ENCODE data around the gene S100A2. TPM values are rescaled to one million over a fixed set of nuclear protein-coding genes. Genes with fewer than 3 reads are reported as not detected.
"Not testable (repeated sequence)": the region's sequence is repeated elsewhere in the genome, so short reads cannot be mapped to it uniquely, and the experiment has no call there.

Gene S100A2
- total RNA-seq, 1 donor from 2014 or later: 317 TPM

DNA sequence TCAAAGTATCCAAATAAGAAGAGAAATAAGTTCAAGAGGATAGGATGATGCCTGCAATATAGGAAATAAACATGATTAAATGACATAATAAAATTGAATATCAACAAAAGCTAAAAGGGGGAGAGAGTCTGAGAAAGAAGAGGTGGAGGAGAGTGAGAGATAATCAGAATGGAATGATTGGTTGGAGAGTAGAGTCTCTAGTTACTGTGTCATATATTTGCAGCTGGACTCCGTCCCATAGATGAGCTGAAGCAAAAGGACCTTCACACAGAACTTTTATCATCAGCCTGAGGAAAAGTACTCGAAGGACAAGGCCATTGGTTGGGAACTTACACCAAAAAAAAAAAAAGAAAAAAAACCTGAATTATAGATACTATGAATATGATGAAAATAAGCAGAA is 22.8 kb upstream of the S100A2 start:
- DNase-seq (ENCODE audit: low spot score): no peak

DNA sequence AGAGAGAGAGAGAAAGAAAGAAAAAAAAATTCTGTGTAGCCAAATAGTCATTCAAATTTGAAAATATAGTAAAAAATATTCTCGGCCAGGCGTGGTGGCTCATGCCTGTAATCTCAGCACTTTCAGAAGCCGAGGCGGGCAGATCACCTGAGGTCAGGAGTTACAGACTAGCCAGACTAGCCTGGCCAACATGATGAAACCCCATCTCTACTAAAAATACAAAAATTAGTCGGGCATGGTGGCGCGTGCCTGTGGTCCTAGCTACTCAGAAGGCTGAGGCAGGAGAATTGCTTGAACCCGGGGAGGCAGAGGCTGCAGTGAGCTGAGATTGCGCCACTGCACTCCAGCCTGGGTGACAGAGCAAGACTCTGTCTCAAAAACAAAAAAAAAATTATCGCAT is 22.4 kb upstream of the S100A2 start:
- not testable (repeated sequence) for DNase-seq (ENCODE audit: low spot score)

DNA sequence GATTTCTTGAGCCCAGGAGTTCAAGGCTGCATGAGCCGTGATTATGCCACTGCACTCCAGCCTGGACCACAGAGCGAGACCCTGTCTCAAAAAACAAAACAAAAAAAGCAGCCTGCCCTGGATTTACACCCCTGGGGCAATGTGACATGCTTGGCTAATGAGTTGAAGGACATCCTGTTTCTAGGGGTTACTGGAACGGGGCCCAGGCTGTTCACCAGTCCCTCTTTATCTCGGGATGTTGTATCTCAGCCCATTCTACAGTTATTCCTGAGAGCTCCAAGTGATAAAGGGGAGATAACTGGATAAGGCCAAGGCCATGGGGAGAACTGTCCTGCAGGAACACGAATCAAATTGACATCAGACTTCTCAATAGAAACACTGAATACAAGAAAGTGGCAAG is 21.7 kb upstream of the S100A2 start:
- DNase-seq (ENCODE audit: low spot score): no peak

- DNase-seq (ENCODE audit: low spot score): no peak
These were observed 20.7 kb upstream of the S100A2 start for GRCh38 chr1:153586347-153586746.

DNA sequence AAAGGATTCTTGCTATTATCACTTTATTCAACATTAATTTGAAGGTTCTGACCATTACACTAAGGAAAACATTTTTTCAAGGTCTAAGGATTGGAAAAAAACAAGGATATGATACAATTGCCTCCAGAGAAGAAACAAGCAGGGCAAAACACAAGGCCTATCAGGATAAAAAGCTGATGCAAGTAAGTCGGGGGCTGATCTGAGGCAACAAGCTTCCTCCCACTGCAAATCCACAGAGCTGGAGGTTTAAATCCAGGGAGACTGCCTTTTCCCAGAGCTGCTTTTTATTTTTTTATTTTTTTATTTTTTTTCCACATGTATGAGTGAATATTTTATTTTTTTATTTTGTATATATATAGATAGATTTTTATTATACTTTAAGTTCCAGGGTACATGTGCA is 19.4 kb upstream of the S100A2 start:
- no peak for DNase-seq (ENCODE audit: low spot score)

DNA sequence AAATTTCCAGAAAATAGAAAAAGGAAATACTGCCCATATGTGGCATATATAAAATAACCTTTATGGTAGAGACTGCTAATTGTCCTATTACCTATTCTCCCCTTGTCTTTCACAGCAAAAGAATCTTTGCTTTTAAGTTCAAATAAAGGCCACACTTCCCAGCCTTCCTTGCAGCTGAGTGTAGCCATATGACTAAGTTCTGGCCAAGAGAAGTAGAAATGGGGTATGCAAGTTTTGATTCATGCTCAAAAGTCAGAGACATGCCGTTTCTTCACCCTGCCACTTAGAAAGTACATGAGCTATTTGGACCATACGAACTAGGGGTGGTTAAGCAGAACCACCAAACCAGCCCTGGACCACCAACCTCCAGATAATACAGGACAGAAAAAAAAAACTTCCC is 18.3 kb upstream of the S100A2 start:
- no peak for DNase-seq (ENCODE audit: low spot score)

GRCh38 chr1:153583514-153583913 is 17.9 kb upstream of the S100A2 start:
- DNase-seq (ENCODE audit: low spot score): not testable (repeated sequence)

DNA sequence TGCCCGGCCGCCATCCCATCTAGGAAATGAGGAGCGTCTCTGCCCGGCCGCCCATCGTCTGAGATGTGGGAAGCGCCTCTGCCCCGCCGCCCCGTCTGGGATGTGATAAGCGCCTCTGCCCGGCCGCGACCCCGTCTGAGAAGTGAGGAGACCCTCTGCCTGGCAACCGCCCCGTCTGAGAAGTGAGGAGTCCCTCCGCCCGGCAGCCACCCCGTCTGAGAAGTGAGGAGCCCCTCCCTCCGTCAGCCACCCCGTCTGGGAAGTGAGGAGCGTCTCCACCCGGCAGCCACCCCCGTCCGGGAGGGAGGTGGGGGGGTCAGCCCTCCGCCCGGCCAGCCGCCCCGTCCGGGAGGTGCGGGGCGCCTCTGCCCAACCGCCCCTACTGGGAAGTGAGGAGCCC is 17.2 kb upstream of the S100A2 start:
- not testable (repeated sequence) for DNase-seq (ENCODE audit: low spot score)

- DNase-seq (ENCODE audit: low spot score): no peak
These were observed 13.3 kb upstream of the S100A2 start for GRCh38 chr1:153578936-153579335.

- no peak for DNase-seq (ENCODE audit: low spot score)
These were observed 12.8 kb upstream of the S100A2 start for GRCh38 chr1:153578490-153578889.

- DNase-seq (ENCODE audit: low spot score): no peak
These were observed 12.0 kb upstream of the S100A2 start for GRCh38 chr1:153577624-153578051.

DNA sequence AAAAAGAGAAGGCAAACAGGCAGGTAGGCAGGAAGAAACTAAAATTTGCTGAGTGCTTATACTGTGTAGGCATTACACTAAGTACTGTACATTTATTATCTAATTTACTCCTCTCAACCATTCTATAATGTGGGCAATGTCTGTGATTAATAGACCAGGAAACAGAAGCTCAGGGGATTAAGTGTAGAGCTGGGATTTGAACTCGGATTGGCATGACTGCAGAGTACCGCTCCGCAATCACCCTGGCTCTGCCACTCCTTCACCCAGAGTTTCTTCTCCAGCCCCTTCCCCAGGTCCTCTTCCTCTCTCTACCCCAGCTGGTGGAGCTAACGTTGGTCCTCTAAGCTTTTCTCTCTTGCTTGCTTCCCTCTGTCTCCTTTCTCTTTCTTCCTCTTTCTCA is 11.5 kb upstream of the S100A2 start:
- DNase-seq (ENCODE audit: low spot score): no peak

DNA sequence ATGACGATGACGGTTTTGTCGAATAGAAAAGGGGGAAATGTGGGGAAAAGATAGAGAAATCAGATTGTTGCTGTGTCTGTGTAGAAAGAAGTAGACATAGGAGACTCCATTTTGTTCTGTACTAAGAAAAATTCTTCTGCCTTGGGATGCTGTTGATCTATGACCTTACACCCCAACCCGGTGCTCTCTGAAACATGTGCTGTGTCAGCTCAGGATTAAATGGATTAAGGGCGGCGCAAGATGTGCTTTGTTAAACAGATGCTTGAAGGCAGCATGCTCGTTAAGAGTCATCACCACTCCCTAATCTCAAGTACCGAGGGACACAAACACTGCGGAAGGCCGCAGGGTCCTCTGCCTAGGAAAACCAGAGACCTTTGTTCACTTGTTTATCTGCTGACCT is 9.9 kb upstream of the S100A2 start:
- DNase-seq (ENCODE audit: low spot score): not testable (repeated sequence)

DNA sequence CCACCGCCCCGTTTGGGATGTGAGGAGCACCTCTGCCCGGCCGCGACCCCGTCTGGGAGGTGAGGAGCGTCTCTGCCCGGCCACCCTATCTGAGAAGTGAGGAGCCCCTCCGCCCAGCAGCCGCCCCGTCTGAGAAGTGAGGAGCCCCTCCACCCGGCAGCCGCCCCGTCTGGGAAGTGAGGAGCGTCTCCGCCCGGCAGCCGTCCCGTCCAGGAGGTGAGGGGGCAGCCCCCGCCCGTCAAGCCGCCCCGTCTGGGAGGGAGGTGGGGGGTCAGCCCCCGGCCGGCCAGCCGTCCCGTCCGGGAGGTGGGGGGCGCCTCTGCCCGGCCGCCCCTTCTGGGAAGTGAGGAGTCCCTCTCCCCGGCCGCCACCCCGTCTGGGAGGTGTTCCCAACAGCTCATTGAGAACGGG is 9.4 kb upstream of the S100A2 start:
- DNase-seq (ENCODE audit: low spot score): not testable (repeated sequence)

GRCh38 chr1:153573351-153573750 is 7.7 kb upstream of the S100A2 start:
- no peak for DNase-seq (ENCODE audit: low spot score)

DNA sequence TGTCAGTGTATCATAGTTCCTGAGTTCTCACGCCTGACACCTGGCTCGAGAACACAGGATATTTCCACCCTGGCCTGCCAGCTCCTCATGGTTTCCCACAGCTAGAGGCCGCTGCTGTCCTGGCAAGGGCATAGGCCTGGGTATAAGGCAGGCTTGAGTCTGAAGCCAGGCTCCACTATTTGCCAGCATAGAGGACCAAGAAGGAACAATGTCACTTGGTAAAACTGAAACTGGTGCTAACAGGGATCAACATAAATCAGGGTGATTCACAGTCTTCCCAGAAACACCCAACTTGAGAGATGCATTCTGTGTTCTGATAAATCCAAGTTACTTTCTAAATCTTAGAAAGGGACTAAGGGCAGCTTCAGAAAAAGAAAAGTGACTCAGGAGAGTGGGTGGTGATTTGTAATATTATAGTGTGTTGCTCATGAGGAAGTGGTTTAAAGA is 6.9 kb upstream of the S100A2 start:
- DNase-seq (ENCODE audit: low spot score): peak; percentile 85

DNA sequence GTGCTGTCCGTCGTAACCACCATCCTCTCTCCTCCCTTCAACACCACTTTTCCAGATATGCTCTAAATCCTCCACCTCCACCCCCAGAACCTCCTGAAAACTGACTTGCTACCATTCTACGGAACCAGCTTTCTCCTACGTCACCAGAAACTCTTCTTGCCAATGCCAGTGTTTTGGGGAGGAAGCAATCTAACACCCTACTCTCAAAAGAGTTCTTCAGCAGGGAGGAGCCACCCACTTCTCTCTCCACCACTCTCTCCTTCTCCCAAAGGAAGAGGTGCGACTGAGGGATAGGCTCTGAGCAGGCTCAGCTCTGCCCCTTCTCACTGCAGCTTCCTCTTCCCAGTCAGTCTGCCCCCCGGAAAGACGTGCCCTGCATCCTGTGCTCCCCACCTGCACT is 6.1 kb upstream of the S100A2 start:
- no peak for DNase-seq (ENCODE audit: low spot score)

DNA sequence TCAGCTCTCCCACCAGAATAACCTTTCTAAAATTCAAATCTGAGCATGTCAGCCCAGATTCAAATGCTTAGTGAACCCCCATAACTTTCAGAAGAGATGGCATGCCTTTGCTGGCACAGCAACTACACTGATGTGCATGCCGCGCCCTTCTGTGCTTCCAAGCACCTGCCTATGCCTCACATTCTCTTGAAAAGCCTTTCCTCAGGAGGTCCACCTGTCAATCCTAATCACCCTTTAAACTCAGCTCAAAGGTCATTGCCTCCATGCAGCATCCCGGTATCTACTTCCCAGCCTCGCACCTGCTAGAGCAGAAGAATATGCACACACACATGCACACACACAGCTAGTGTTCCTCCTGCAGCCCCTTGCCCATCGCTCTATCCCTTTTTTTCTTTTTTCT is 5.2 kb upstream of the S100A2 start:
- DNase-seq (ENCODE audit: low spot score): no peak

DNA sequence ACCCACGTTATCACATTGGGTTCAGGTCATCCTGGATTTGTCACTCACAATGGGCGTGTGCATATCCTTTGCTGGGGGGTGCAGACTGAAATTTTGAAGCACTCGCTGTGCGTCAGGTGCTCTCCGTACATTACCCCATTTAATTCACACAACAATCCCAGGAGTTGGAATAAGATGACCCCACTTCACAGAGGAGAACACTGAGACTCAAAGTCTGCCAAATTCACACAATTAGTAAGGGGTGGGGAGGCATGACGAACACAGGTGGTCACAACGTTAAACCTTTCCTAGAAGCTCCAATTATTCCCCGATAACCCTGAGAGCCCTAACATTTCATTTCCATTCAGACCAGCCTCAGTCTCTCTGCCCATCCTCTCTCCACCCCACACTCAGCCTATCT is 3.8 kb upstream of the S100A2 start:
- DNase-seq (ENCODE audit: low spot score): no peak

DNA sequence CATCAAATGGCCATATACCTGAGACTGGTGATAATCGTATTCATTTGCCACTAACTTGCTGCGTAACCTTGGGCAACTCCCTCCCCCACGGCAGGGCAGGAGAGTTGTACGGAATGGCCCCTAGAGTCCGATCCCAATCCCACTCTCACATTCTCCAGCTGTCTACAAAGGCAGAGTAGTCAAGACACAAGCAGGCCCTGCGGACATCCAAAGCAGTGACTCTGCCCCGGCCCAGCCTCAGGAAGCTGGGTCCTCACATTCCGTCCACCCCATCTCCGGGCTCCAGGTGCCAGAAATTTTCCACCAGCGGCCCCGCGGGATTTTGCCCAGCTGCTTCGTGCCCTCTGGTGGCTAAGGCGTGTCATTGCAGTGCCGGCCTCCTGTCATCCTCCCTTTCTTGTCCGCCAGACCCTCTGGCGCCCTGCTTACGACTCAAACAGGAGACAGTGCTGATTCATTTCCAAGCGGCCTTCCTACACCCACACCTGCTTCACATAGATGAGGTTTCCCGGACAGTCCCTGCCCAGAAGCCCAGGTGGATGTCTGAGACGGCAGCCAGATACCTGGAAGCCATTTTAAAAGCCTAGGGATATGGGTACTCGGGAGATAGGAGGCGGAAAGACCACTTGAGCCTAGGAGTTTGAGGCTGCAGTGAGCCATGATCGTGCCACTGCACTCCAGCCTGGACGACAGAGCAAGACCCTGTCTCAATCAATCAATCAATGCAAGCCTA is 2.9 kb upstream of the S100A2 start:
- DNase-seq (ENCODE audit: low spot score): peak; percentile 93

GRCh38 chr1:153567621-153568366 is 2.1 kb upstream of the S100A2 start:
- DNase-seq (ENCODE audit: low spot score): no peak

- DNase-seq (ENCODE audit: low spot score): peak; percentile 97
These were observed 1.0 kb upstream of the S100A2 start for GRCh38 chr1:153566414-153567371.
